Sigmoid colon (tissue), 7 donors: ENCODE data around the gene HDLBP. TPM values are rescaled to one million over a fixed set of nuclear protein-coding genes. Genes with fewer than 3 reads are reported as not detected.

Experiments
- DNase-seq: peaks from one replicate; pipeline ENCODE4 v3.0.0-alpha.2; 2019
- H3K27ac ChIP-seq, 4 donors: fragments of 200-600 bp; sonication (generic); one replicate each; pipeline ENCODE4 v1.5.1; 2016 to 2019; ENCODE audit warnings: mild to moderate bottlenecking in 1 of 4
- H3K27me3 ChIP-seq, 3 donors: fragments of 200-600 bp; sonication (generic); one replicate each; pipeline ENCODE4 v1.5.1; 2019; ENCODE audit warnings: mild to moderate bottlenecking in 1 of 3
- H3K36me3 ChIP-seq, 4 donors: fragments of 200-600 bp; sonication (generic); one replicate each; pipeline ENCODE4 v1.5.1; 2016 to 2019
- H3K4me1 ChIP-seq, 4 donors: fragments of 200-600 bp; sonication (generic); one replicate each; pipeline ENCODE4 v1.5.1; 2017 to 2019
- H3K4me3 ChIP-seq, 4 donors: fragments of 200-600 bp; sonication (generic); one replicate each; pipeline ENCODE4 v1.5.1; 2017 to 2019; ENCODE audit warnings: mild to moderate bottlenecking in 2 of 4, moderate library complexity in 1 of 4
- H3K9me3 ChIP-seq, 4 donors: fragments of 200-600 bp in 3 of 4; sonication (generic) in 3 of 4; one replicate each; pipeline versions ENCODE4 v1.5.1 to v1.6.1; 2013 to 2019
- CTCF ChIP-seq, 4 experiments: fragments of 450-650 bp in 3 of 4; fragments of 200-600 bp in 1 of 4; IDR thresholded peaks; one replicate each; pipeline ENCODE4 v1.5.1; 2016 to 2019; ENCODE audit warnings: antibody characterized with exemption in 4 of 4, mild to moderate bottlenecking in 3 of 4, moderate library complexity in 2 of 4
- EP300 ChIP-seq, 4 donors: sonication (generic); formaldehyde crosslinking; IDR thresholded peaks; one replicate each; pipeline ENCODE4 v1.6.1; 2017; ENCODE audit warnings: antibody characterized with exemption in 4 of 4
- POLR2A ChIP-seq, 2 donors: fragments of 450-650 bp; IDR thresholded peaks; one replicate each; pipeline ENCODE4 v1.6.1; 2016; ENCODE audit warnings: antibody characterized with exemption in 2 of 2, mild to moderate bottlenecking in 2 of 2, moderate library complexity in 2 of 2
- POLR2AphosphoS5 ChIP-seq, 4 donors: sonication (generic); formaldehyde crosslinking; IDR thresholded peaks; one replicate each; pipeline ENCODE4 v1.6.1; 2017; ENCODE audit warnings: antibody characterized with exemption in 4 of 4
- WGBS, 2 donors: extraction: QIAGEN DNeasy Blood & Tissue Kit; methylation state at CpG; one replicate each; pipeline ENCODE4 v1.1.7; 2013; 5-methylcytosine and 5-hydroxymethylcytosine counted together
- intact Hi-C: fragments of 100-400 bp; cut with DNase I; formaldehyde crosslinking; loops from one replicate; pipeline ENCODE4 v1.15.1; 2023
- polyA plus RNA-seq, 3 donors: library from polyadenylated mRNA; stranded (reverse); fragments of 200-250 nt; gene quantifications; one replicate each; pipeline ENCODE4 v1.2.3, GENCODE V29; 2013
- total RNA-seq, 4 donors: library from RNA; depleted of rRNA; stranded (reverse); fragments of >200 nt; gene quantifications; one replicate each; pipeline ENCODE4 v1.1.0, GENCODE V29; 2016
- donor health status: healthy with polysubstance abuse.
- donor health status: Bipolar disorder and iron deficiency.
- donor health status: healthy.

Gene HDLBP
- total and polyA plus RNA-seq, 7 donors: 115 to 281 (median 201) TPM

DNA sequence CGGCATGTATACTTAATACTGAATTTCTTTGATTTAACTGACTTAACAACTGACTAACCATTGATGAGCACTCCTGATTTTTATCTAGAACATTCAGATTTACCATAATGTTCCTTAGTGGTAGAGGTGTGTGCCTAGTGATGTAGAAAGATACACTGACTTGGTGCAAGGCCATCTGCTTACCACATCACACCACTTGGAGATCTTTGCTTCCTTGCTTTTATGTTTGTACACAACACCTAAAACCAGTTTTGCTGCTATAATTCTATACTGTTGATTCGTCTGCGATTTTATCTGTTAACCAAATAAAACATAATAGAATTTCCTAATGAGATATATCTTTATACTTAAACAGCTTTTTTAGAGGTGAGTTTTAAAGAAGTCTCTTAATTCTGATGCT is 36.8 kb upstream of the HDLBP start:
- no peaks in the 10 kb centered on the region for H3K27me3 ChIP-seq
- peaks cover 0 to 15% (median 14%) of the 10 kb centered on the region in 4 donors for H3K4me1 ChIP-seq
- intact Hi-C loops: loop anchor here (10.0 kb wide), 2 partner anchors 283 to 353 kb away; partner anchors contain the start of genes ATG4B, ING5 and THAP4
- TF ChIP-seq POLR2AphosphoS5 (IDR thresholded peaks at IDR 0.05) (no peak), EP300 (IDR thresholded peaks at IDR 0.05) (no peak), CTCF (IDR thresholded peaks at IDR 0.05) (no peak), POLR2A (IDR thresholded peaks at IDR 0.05) (no peak)
- 17 to 75% methylated on average over 3 of the region's 3 CpGs for WGBS, 2 donors
- H3K36me3 ChIP-seq: peaks cover 16 to 68% (median 49%) of the 10 kb centered on the region in 4 donors
- H3K27ac ChIP-seq: no peak overlapping the region
- H3K9me3 ChIP-seq: no peaks in the 10 kb centered on the region
- no peak for DNase-seq
- H3K4me3 ChIP-seq: no peak overlapping the region

- Histone ChIP-seq H3K27ac (no peak overlapping the region), H3K36me3 (peaks cover 19 to 74% (median 54%) of the 10 kb centered on the region in 4 donors)
- no peak for TF ChIP-seq EP300 (IDR thresholded peaks at IDR 0.05)
- no peak for TF ChIP-seq POLR2A (IDR thresholded peaks at IDR 0.05)
- TF ChIP-seq CTCF (IDR thresholded peaks at IDR 0.05): no peak
- TF ChIP-seq POLR2AphosphoS5 (IDR thresholded peaks at IDR 0.05): no peak
These were observed 36.2 kb upstream of the HDLBP start for GRCh38 chr2:241351640-241352031.

DNA sequence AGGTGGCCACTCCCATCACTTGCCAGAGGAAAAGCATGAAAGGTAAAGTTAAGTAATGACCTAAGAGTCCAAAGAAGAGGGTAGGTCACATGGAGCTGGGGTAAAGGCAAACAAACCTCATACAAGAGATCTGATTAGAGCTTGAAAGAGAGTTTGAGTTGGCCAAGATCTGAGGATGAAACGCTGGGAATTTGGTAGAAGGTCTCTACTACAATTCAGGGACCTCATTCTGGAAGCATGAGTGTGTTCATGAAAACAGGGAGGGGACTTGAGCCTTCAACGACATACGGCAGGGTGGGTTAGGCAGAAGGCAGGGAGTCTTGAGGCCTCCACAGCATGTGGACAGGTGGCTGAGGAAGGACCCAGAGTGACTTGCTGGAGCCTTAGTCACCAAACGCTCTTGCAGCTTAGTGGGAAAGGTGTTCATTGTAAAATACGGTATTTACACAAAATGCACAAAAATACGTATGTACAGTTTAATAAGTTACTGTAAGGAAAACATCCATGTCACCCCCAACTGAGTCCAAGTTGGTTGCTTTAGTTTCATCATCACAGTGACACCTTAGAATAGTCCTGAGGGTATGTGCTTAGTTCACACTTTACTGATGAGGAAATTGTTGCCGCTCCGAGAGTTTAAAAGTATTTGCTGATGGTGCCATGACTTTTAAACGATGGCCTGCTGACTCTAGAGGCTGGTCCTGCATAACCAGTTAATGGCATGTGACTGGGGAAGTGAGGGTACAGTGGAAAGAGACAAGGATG is 35.6 kb upstream of the HDLBP start:
- H3K4me3 ChIP-seq: no peak overlapping the region
- peaks cover 19 to 80% (median 59%) of the 10 kb centered on the region in 4 donors for H3K36me3 ChIP-seq
- no peak overlapping the region for H3K27ac ChIP-seq
- WGBS, 2 donors: 26 to 70% methylated on average over 9 of the region's 9 CpGs
- intact Hi-C loops: loop anchor here (10.0 kb wide), 2 partner anchors 284 to 354 kb away; partner anchors contain the start of genes ATG4B, ING5 and THAP4
- H3K4me1 ChIP-seq: peaks cover 0 to 8% (median 7%) of the 10 kb centered on the region in 4 donors
- DNase-seq: no peak
- H3K27me3 ChIP-seq: no peaks in the 10 kb centered on the region
- TF ChIP-seq POLR2AphosphoS5 (IDR thresholded peaks at IDR 0.05): no peak
- no peak for TF ChIP-seq EP300 (IDR thresholded peaks at IDR 0.05)
- no peak for TF ChIP-seq CTCF (IDR thresholded peaks at IDR 0.05)
- TF ChIP-seq POLR2A (IDR thresholded peaks at IDR 0.05): no peak
- no peaks in the 10 kb centered on the region for H3K9me3 ChIP-seq

More at GRCh38 chr2:241351640-241352031, 36.2 kb upstream of the HDLBP start:
- 20 to 64% methylated on average over 3 of the region's 3 CpGs for WGBS, 2 donors
- H3K27me3 ChIP-seq: no peaks in the 10 kb centered on the region
- H3K9me3 ChIP-seq: no peaks in the 10 kb centered on the region
- DNase-seq: no peak
- H3K4me3 ChIP-seq: no peak overlapping the region
- H3K4me1 ChIP-seq: peaks cover 0 to 9% (median 8%) of the 10 kb centered on the region in 4 donors
- intact Hi-C loops: loop anchor here (10.0 kb wide), 2 partner anchors 283 to 353 kb away; partner anchors contain the start of genes ATG4B, ING5 and THAP4

DNA sequence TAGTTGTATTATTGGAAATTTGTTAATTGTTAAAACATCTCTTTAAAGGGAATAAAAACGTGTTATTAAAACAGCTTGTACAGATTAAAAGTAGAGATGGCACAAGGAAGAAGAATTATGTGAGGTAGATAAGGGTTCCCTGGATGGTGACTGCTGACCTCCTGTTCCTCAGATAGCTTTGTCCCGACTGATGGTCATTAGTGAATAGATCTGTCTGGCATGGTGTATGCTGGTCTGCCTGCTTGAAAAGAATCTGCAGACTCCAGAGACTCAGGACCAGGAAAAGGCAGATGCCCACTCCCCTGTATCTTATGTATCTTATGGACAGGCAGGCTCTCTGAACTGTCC is 35.0 kb upstream of the HDLBP start:
- Histone ChIP-seq H3K27ac (no peak overlapping the region), H3K4me3 (no peak overlapping the region), H3K9me3 (no peaks in the 10 kb centered on the region), H3K36me3 (peaks cover 19 to 85% (median 64%) of the 10 kb centered on the region in 4 donors), H3K4me1 (peaks cover 0 to 8% (median 7%) of the 10 kb centered on the region in 4 donors), H3K27me3 (no peaks in the 10 kb centered on the region)
- WGBS, 2 donors: 56 to 80% methylated on average over 2 of the region's 2 CpGs
- no peak for TF ChIP-seq CTCF (IDR thresholded peaks at IDR 0.05)
- no peak for TF ChIP-seq EP300 (IDR thresholded peaks at IDR 0.05)
- TF ChIP-seq POLR2A (IDR thresholded peaks at IDR 0.05): no peak
- no peak for TF ChIP-seq POLR2AphosphoS5 (IDR thresholded peaks at IDR 0.05)
- DNase-seq: no peak
- intact Hi-C loops: loop anchor here (10.0 kb wide), 2 partner anchors 284 to 354 kb away; partner anchors contain the start of genes ATG4B, ING5 and THAP4
